HT1080 (cell line): ENCODE data around the gene NRP2. TPM values are rescaled to one million over a fixed set of nuclear protein-coding genes. Genes with fewer than 3 reads are reported as not detected.

Source experiments
- DNase-seq: peaks from one replicate; pipeline ENCODE4 v3.0.0-alpha.2; 2015; ENCODE audit warnings: low read depth
- total RNA-seq: library from RNA; depleted of rRNA; stranded (reverse); fragments of >200 nt; shearing (Covaris generic); gene quantifications from 2 replicates; pipeline ENCODE4 v1.2.3, GENCODE V29; 2014

The NRP2 gene
- total RNA-seq, 1 experiment from 2014 or later = 62.4 TPM

DNA sequence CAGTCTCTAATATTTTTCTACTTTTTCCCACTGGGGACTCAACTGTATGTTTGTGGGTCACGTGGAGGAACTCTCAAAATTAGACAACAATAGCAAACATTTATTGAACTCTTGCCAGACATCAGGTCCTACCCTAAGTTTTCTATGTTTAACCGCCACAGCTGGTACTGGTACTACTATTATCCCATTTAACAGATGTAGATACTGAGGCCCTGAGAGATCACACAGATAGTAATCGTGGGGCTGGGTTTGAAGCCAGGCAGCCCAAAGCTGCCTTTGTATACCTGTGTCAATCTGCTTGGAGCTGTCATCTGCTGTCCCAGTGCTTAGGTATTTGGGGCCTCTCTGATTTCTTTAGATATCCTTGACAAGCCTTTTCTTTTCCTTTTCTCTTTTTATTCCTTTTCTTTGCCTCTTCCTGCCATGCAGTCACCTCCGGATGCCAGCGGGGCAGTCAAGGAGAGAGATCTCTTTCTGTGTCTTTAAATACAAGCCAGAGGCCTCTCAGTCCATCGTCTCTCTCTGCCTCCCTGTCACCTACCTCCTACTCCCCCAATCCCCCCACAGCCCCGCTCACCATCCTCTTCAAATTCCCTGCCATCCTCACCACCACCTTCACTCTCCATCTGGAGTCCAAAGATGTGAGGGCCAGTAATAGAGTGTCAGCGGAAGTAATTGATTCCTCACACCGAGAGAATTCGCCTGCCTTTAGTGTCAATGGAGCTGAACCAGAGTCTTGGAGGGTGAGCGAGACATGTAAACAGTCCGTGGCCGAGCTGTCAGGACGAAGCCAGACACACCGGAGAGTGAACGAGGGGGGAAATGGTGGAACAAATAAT is 23.4 kb downstream of the NRP2 start:
- no peak for DNase-seq

DNA sequence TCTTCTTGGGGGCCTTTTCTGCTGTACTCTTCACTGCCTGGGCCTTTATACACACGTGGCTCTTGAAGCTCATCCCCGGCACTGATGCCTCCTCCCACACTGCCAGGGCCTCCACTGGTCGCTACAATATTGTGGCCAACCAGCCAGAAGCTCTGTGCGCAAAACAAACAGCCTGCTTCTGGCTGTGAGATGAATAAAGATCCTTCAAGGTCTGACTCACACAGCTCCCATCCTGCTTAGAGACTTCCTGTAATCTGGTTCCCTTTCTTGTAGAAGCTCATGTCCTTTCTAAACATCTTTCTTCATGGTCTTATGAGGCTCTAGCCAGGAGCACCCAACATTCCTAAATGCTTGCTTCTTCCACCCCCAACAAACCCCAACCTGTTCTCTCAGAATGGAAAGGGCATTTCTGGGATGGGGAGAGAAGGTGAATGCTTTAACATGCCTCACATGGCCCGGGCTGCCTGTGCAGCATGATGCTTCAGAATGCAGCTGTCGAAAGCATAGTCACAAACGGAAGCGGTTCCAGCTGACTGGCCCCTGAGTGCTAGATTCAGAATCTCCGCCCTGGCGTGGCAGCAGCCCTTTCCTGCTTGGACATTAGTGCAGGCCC is 24.6 kb downstream of the NRP2 start:
- peak; percentile 97 for DNase-seq

DNA sequence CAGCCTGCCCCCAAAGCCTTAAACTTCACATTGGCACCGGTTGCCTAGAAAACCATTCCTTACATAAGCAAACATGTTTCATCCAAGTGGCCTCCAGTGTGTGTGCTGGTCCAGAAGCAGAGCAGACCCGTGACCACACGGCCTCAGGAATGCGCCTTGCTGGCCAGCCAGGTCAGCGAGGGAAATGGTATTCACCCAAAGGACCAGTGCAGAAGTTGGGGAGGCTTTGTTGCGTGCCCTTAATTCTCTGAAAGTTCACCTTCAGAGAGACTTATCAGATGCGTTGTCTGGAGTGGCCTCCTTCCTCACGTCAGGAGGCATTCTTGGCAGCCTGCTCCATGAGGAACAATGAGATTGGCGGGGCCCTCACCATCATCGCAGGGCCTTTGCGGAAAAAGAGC is 25.9 kb downstream of the NRP2 start:
- DNase-seq = no peak

DNA sequence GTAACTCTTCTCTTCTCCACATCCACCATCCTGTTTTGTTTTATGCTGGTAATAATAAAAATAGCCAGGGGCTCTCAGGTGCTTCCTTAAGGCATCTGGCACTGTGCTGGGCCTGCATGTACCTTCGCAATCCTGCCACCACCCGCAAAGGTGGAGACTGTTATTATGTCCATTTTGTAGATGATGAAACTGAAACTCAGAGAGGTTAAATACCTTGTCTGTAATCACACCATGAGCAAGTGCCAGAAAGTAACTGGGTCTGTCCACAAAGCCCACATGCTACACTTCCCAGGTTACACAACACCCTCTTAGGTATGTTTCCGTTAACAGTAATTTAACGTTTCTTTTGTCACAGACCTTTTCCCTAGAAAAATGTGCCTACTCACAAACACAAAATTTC is 27.0 kb downstream of the NRP2 start:
- no peak for DNase-seq

DNA sequence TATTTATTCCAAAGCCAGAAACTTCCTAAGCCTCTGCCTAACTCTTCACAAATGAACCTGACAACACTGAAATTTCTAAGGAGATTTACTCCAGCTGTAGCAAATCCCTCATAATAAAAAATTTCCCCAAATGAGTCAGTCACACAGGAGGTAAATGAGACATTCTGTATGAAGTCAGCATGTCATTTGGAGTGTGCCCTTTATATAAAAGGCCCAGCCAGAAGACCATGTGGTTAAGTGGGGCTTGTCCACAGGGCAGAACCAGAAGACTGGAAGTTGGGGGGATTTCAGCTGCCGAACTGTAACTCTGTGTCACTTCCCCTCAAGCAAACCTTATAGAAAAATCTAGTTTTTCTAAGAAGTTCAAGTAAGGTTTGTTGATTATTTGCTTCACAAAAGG is 30.2 kb downstream of the NRP2 start:
- peak; percentile 86 for DNase-seq

DNA sequence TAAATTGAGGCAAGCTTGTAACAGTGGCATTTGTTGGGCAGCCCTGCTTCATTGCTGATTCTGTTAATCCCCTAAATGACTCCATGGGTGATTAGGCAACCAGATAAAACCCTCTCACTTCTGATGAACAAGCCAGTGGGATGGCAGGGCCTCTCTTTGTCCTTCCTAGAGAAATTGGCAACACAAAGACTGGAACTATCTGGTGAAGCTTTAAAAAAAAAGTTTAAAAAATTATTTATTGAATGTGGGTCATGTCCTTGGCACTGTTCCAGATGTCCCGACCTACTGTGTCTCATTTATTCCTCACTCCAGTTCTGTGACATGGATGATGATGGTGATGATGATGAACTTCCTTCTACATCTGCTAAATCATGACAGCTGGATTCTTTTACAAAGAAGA is 30.8 kb downstream of the NRP2 start:
- no peak for DNase-seq

DNA sequence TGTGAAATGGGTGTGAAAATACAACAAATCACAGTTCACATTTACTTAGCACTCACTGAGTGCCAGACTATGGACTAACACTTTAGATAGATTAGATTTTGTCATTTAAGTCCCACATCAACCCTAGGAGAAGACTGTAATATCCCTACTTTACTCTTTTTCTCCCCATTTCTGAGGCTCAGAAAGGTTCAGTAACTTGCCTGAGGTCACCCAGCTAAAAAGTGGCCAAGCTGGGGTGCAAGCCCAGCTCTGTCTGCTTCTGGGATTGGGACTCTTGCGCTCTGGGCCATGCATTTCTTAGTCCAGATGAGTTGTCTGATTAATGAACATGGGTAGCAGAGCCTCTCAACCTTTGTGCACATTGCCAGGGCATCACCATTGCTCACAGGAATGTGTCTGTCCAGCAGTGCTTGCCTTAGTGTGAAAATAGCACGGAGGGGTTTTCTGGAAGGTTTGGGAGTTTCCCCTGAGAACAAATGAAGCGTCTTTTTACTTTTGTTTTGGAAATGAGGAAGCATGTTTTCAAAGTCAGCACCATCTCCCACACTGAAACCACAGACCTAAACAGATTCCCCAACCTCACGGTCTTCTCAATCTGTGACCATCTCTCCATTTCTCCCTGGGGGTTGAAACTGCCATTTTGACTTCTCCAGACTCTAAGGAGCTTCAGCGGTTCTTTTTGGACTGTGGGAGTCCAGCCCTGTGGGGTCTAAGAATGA is 31.9 kb downstream of the NRP2 start:
- no peak for DNase-seq

DNA sequence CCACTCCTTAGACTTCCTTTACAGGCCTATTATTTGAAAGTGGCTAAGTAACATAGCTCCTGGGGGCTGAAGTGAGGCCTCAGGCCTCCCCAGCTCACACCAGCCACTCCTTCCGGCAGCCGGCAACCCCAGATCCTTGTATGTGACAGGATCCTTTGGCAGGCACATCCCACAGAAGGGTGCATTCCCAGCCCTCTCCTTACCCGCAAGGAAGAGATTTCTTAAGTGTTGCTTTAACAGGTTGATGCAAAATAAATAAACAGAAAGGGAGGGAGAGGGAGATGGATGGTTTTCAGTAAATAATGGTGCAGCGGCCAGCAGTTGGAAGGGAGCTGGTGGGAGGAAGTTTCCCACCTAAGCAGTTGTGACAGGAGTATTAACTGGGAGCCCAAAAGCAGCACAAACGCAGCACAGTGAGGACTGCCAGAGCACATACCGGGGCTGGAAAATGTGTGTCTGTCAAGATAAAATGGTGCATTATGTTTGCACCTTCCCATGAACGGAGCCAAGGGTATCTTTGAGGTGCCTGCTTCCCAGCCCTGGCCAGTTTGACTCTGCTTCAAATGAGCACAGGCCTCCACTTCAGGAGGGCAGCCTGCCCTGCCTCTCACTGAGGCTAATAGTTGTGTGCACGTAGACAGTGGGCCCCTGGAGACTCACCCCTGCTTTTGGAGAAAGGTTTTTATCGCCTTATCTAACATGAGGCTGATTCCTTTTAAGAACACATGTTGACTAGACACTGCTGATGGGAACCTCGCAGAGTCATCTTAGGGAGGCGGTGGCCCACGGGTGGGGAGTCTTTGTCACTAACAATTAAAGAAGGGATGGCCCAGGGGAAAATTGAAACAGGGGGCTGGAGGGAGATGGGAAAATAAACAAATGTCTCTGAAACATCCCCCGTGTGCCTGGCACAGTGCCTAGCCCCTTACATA is 32.8 kb downstream of the NRP2 start:
- DNase-seq = no peak

DNA sequence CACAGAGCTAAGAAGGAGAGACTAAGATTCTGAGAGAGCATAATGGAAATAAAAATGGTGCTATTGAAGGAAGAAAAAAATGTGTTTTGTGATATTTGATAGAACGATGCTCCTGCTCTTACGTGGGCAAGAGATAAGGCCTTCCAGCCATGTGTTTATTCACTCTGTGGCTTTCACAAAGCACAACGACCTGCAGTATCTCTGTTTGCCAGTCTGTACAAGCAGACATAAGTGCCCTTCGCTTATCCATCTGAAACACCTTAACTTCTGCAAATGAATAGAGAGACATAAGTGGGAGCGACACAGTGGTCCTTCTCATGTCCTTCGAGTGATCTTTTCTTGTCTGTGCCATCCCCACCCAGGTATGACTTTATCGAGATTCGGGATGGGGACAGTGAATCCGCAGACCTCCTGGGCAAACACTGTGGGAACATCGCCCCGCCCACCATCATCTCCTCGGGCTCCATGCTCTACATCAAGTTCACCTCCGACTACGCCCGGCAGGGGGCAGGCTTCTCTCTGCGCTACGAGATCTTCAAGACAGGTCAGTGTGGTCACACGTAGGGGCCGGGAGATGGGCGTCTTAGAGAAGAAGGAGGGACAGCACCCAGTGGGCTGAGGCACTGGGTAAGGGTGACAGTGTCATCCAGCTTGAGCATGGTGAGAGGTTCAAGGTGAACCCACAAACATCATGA is 33.7 kb downstream of the NRP2 start:
- DNase-seq = no peak

DNA sequence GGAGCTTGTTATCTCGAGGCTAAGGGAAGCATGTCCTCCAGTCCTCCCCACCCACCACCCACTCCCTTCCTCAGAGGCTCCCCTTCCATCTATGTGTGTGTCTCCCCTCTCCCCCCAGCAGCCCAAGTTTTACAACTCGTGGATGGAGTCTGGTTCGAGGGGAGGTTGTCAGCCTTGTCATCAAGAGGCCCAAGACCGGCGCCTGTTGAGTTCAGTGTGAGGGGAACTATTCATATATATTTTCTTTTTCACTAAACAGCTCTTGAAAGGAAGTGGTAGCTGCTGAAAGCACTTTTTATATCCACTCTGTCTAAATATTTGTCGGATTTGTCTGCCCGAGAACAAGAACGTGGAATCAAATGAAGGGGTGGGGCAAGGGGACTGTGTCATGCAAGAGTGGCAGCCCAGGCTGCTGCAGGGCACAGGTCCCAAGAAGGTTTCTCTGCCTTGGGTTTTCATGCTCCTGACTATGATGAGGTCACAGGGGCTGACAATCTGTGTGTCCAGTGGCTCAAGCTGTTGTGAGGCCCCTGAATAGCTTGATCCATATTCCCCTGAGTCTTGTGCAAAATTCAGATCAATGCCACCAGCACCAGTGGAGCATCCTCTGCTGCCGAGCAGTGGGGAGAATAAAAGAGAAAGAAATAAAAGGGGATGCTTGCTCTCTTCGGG is 35.0 kb downstream of the NRP2 start:
- no peak for DNase-seq

DNA sequence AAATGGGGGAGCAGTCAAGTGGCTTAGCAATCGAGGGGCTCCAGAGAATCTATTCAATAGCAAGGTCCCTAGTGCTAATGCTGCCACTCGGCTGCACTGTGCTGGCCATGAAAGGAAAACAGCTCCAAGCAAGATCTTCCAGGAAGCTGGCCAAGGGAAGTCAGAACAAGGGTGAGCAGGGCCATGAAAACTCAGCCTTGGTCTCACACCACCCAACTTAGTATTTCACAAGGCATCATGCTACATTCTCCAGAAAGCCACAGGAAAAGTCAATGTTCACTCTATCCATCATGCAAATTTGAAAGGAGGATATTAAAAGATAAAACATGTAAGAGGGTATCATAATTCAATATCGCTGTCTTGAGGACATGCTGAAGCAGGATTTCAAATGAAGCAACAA is 35.7 kb downstream of the NRP2 start:
- no peak for DNase-seq

DNA sequence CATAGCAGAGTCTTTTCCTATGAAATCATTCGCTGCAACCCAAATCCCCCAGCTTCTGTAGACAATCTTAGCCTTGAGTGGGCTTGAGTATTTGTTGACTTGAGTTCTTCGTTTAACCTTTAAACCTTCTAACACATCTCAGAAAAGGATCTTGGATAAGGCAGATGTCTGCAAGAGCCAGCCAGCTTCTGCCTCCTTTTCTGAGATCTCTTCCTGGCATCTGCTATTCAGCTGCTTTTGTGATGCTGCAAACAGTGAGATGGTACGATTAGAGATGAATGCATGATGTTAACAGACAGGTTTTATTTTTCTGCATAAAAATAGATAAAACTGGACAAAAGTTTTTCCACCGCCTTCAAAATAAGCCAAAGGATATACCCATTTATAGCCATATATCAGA is 37.5 kb downstream of the NRP2 start:
- DNase-seq = no peak

DNA sequence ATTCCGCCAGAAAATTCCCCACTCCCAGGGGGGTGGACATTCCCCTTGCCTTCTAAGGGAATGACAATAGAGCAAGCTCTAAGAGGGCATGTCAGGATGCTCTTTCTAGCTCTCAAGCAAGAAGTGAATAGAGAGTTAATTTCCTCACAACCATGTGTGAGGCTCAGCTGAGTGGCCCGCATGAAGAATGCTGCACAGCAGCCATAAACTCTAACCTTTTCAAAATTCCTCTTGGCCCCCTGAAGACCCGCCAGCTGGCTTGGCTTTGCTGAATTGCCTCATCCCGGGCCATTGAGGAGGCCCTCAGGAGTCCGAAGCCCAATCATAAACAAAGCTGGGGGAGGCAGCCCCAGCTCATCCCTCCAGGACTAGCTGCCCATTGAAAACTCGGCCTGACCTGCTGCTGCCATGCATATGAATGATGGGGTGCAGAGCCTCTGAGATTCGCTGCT is 38.2 kb downstream of the NRP2 start:
- DNase-seq = no peak

DNA sequence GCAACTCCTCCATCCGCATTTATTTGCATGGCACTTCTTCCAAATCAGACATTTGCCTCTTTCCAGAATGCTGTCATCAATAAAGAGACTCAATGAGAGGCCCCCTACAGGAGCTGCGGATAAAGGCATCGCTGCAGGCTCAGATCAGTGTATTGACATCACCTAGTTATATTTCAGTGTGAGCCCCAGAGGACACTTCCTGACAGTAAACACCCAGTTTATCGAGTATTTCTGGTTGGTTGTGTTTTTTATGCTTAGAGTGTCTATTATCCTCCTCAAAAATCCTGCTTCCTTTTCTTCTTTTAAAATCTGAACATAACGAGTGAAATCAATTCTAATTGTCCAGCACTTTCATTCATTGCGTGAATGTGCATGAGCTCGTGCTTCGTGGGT is 38.8 kb downstream of the NRP2 start:
- no peak for DNase-seq

DNA sequence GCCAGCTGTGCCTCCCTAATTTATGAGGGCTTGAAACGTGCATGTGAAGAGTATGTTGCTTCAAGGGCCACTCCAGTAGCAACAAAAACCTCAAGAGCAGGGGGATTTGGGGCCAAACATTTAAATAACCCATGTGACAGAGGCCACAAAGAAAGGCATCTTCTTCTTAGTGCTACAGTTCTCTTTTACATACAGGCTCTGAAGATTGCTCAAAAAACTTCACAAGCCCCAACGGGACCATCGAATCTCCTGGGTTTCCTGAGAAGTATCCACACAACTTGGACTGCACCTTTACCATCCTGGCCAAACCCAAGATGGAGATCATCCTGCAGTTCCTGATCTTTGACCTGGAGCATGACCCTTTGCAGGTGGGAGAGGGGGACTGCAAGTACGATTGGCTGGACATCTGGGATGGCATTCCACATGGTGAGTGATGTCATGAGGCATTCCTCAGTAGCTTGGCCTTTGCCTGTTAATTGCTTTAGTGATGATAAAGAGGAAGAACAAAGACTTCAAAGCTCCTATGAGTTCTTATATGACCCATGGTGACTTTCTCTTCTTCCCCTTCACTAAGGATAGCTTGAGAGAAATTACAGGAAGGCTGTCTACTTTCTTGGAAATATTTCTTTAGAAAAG is 40.1 kb downstream of the NRP2 start:
- no peak for DNase-seq

DNA sequence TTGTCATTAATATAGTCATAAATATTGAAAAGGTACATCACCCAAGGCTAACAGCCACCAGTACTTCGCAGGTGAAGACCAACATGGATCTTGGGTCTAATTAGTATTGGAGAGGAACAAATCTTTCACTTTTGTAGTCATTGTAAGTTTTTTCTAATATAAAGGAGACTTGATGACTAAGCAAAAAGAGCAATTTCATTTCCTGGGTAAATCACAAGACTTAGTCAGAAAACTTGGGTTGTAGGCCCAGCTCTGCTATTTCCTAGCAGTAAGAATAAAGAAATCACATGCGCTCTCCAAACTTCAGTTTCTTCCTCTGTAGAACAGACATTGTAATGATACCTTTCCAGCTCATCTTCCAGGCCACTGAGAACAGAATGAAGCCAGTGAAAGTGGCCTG is 40.9 kb downstream of the NRP2 start:
- DNase-seq = no peak

DNA sequence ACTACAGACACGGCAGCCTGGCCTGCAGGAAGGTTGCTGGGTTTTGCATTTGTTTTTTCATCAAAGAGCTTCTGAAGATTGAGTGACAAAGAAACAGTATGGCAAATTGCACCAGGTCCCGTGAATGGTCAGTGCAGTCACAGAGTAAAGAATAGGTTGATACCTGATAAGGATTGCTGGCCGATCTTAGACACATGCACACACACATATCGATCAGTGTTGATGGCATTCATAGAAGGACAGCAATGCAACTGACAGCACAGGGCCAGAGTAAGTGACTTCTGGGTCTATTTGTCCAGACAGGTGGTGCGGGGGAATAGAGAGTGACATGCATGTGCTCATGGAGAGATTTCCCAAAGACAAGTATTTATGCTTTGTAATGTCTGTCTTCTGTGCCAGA is 42.8 kb downstream of the NRP2 start:
- DNase-seq = no peak

DNA sequence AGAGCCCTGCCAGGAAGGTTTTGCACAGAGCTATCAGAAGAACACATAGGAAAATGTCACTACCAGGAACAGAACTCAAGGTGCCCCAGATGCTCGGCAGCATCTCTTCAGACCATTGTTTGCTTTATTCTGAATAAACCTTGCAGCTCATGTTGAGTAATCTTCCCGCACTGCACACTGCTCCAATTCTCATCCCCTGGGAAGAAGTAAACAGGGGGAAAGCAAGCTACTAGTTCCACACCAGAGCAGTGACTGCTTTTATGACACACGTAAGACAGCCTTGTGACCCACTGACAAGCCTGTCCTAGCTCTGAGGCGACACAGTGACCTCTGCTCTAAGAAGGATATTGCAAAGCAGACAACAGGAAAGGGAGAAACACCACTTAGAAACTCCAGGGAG is 44.2 kb downstream of the NRP2 start:
- DNase-seq = no peak

DNA sequence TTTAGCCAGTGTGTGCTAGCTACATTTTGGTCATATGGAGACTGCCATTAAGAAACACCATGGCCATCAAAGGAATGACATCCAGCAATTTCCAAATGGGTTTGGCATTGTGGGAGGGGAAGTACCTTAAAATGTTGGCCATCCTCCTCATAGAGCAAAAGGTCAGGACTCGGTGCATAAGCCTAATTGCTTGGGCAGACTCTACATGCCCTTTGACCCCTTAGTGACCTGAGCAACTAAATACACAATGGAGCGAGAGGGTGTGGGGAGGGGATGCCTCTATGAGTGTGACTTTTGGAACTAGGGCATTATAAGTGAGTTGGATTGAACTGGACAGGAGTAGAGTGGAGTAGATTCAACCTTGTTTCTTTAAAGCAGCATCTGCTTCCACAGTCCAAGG is 44.9 kb downstream of the NRP2 start:
- no peak for DNase-seq

DNA sequence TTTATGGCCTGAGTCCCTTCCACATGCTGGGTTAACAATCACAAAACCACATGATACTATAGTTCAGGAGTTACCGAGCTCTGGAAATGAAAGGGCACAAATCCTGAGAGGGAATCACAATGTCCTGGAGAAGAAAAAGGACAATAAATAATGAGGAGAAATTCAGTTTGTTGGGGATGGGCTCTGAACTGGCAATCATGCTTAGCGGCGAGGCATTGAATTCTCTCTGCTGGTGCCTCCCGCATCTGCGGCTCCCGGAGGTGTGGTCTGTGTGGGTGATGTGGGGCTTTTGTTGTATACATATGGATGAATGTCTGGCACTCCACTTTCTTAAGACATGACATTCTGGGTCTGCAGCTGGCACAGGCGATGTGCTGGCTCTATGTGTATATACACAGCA is 46.1 kb downstream of the NRP2 start:
- DNase-seq = no peak
